ENCODE measurements around the gene CBX8.

The CBX8 gene

GRCh38 chr17:79834565-79835469 lies 37.9 kb upstream of the CBX8 start:
- no peak for DNase-seq

DNA sequence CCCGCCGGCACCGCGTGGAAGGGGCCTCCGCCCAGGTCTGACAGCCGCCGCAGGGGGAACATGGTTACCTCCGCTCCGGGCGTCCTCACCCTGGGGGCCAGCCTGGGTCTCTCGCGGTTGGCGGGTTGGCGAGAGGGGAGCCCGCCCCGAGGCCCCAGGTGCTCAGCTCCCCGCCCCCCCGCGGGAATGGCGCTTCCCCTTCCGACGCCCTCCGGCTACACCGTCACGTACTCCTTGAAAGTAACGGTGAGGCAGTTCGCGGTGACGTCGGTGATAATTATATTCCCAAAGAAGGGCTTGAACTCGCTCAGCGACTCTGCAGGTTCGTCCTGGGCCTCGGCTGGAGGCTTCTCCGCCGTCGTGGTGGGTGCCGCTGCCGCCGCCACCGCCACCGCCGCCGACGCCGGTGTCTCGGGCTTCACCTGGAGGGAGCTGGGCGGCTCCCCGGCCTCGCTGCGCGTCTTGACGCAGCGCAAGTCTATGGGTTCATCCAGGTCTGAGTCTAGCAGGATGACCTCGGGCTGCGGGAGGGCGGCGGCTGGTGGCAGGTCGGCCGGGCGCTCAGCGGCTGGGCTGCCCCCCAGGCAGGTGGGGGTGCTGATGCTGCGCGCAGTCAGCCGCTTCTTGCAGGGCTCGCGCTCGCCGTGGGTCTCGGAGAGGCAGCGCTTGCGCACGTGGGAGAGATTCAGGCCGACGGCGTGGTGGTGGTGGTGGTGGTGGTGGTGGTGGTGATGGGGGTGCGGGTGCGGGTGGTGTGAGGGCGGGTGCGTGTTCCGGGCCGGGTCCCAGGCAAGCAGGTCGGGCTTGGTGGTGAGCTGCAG lies 37.1 kb upstream of the CBX8 start:
- no peak for DNase-seq

- no peak for DNase-seq
These were observed 36.2 kb upstream of the CBX8 start for GRCh38 chr17:79833110-79833450.

DNA sequence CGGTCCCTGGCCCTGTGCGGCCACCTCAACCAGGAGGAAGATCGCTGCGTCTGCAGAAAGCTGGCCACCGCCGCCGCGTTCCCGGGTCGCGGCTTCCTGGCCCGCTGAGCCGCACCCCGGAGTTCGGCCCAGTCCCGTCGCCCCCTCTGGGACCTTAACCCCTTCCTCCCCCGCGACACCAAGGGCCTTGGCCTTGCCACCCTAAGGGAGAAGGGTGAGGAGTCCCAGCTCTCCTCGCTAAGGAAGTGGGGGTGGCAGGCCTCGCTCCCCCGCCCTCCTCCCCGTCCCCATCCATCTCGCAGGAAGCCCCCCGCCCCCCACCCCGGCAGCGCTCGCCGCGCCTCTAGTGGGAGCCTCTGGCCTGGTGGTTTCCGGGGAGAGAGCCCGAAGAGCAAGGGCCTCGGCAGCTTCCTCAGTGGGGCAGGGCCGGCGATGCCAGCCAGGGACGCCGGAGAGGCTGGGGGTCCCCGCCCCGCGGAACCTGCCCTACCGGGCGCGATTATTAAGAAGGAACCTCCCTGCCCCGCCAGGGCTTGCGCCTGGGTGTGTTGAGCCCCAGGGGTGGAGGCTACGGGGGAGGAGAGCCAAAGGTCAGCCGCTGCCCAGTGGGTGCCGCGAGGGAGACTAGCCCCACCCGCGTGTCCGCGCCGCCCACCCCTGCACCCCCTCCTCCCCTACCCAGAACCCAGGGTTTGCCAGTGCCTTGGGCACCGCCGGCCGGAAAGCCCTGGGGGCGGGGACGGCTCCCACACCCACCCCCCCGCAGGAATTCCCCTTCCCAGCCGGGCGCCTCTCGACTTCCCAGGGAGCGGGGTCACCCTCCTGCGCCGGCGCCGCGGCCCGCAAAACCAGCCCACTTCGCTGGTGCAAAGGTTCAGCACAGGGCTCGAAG lies 35.6 kb upstream of the CBX8 start:
- no peak for DNase-seq

DNA sequence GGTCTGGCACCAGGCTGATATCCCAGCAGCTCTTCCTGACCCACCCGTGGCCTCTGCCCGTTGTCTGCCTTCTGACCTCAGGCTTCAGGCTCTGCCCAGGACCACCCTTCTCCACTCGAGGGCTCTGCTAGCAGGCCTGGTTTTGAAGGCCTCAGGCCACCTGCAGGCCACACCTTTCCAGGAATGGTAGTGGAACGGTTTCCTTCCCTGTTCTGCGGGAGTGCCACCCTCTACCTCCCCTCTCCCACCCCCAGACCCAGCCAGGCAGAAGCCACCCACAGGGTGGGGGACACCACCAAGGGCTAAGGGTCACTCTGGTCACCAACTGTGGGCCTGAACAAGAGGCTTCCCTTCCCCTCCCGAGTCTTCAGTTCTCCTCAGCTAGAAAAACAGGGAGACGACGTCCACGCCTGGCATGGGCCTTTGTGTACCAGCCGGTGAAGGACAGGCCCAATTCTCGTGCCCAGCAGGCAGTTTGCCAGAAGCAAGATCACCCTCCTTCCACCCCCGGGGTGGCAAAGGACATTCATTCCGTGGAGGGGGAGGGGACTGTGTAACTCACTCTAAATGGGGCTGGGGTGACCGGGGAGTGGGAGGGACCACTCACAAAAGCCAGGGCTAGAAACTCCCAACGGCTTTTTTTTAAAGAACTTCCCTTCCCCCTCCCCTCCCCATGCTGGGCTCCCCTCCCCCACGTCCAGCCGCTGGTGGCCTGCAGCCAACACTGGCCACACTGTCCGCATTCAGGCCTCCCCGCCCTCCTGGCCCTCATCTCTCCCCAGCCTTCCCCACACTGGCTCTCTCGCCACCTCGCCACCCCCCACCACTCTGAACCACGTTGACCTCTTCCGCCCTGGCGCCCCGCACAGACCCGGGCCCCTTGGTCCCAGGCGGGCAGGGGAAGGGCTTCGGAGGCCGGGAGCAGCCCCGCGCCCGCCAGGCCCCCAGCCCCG lies 34.7 kb upstream of the CBX8 start:
- DNase-seq, result no peak

GRCh38 chr17:79830763-79831264 lies 33.9 kb upstream of the CBX8 start:
- no peak for DNase-seq

DNA sequence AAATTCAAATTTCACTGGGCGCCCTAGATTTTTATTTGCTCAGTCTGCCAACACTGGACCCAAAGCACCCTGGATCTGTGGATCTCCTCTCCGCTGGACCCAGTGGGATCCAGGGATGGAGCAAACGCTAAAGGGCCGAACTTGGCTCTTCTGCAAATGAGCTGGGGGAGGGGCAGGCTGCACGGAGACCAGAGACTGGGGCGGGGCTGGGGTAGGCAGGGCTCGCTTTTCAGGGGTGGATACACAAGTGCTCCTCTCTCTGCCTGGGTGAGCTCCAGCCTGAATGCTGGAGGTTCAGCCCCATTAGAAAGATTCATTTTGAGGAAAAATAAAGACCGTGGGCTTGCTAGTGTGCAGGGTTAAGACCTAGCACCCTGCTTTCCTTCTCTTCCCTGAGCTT lies 33.4 kb upstream of the CBX8 start:
- no peak for DNase-seq

DNA sequence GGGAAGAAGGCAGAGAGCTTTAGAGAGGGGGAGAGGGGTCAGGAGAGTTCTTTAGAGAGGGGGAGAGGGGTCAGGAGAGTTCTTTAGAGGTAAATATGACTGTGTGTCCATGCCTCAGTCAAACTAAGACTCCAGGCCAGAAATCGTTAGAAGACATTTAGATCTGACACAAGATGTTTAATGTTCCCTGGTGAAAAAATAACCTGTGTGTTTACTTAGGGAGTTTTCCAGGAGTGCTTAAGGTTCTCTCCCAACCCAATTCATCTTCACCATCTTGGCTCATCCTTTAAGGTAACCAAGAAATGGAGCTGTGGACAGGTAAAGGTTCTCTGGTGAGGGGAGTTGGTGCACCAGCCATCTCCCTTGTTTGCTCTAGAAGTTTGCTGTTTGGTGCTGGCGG lies 32.6 kb upstream of the CBX8 start:
- DNase-seq, result no peak

DNA sequence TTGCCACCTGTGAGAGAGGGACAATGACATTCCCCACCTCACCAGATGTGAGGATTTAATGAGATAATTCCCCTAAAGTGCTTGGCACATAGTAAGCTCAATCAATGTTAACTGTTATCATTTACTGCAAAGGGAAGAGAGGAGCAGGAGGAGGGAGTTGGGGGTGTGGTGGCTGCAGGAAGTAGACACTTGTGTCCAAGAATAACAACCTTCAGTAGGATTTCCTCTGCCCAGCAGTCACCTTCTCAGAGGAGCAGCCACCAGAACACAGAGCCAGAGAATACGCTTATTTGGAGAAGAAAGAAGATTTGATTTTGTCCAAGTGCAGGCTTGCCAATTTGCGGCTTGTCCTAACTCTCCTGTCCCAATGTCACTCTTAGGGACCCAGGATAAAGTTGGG lies 32.1 kb upstream of the CBX8 start:
- no peak for DNase-seq

GRCh38 chr17:79826841-79827578 lies 30.1 kb upstream of the CBX8 start:
- DNase-seq, result no peak

DNA sequence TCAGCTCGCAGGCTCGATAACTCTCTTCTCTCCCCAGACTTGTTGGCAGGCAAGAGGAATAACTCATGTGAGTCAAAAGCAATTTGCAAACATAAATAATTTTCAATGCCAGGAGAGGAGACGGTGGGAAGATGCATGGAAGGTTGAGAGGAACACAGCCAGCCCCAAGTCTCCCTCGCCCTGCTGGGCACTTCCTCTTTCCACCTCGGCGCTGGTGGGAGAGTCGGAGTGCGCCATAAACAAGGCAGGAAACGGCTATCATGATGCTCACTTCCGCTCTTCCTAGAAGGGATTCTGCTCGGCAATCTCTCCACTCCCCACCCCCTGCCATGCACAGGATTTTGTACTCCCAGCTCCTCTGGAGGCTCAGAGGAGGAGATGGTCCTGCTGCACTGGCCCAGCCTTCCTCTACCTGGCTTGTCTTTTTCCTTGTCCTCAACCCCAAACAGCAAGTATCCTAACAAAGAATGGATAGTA lies 29.4 kb upstream of the CBX8 start:
- DNase-seq, result no peak

- DNase-seq, result no peak
These were observed 28.7 kb upstream of the CBX8 start for GRCh38 chr17:79825580-79825921.

DNA sequence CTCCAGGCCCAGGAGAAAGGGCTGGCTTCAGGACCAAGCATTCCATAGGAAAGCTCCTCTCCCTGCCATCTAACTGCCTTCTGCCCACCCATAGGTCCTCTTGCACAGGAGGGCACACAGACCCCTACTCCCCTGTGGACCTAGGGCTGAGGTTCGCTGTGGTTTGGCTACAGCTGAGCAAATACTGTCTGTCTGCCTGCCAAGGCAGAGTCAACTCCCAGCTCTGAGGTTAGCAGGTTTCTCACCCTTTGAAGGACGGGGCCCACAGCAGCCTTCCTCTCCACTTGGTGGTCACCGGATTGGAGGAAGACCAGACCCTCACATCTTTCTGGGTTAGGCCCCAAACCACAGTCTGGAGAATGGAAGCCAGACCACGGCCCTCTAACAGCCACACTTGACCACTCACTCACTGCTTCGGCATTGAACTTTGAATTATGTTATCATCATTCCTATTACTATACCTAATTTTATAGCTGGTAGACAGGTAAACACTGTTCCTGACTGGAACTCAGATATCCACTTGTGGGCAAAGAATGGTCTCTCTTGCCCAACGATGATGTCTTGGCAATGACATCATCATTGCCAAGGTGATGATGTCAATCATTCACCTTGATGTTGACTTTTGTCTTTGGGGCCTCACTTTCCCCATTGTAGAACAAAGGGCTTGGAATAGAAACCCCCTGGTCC lies 28.2 kb upstream of the CBX8 start:
- DNase-seq, result no peak

GRCh38 chr17:79824234-79824633 lies 27.4 kb upstream of the CBX8 start:
- no peak for DNase-seq

DNA sequence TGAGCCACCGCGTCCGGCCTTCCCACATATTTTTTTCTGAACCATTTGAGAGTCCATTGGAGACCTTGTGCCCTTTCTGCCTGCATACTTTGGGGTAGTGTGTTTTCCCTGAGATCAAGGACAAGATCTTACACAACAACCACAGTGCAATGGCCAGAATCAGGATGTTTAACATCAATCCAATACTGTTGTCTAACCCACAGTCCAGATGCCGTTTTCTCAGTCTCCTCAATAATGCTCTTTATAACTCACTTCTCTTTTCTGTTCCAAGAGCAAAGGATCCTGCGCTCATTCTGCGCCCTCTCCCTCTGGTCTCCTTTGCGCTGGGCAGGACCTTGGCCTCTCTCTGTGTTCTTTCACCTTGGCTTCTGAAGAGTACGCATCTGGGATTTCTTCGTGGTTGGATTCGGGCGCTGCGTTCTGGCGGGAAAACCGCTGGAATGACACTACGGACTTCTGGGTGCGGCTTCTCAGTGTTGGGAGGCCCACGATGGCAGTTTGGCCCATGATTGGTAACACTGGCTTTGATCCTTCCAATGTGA lies 25.8 kb upstream of the CBX8 start:
- DNase-seq, result no peak

GRCh38 chr17:79821331-79822095 lies 24.6 kb upstream of the CBX8 start:
- no peak for DNase-seq

GRCh38 chr17:79820959-79821330 lies 24.1 kb upstream of the CBX8 start:
- no peak for DNase-seq

DNA sequence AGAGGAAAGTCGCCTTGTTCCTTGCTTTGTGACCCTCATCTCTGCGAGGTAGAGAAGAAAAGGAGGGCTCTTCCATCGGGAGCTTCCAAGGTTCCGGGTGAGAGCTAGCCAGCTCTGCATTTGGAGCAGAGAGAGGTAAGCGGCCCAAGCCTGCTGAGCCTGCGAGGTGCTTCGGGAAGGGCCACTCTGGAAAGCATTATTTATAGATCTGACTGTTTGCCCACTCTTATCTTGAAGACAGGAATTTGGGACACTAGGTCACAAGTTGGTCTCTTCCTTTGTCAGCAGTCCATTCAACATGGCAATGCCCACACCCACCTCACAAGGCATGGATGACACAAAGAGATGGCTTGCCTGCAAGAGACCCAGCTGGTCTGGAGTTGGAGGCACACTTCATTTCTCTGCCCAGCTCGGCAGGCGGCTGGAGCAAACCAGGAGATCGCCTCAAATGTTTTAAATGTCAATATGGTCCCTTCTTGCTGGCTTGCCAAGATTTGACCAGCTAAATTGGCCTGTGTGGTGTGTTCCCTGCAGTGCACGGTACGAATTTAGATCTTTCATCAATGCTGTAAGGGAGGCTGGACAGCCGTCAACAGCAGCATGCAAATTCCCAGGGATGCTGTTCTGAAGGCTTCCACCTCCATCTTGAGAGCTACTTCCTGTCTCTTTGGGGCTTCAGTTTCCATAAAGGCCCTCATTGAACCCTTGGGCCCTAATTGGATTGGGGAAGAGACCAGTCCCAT lies 22.8 kb upstream of the CBX8 start:
- no peak for DNase-seq

DNA sequence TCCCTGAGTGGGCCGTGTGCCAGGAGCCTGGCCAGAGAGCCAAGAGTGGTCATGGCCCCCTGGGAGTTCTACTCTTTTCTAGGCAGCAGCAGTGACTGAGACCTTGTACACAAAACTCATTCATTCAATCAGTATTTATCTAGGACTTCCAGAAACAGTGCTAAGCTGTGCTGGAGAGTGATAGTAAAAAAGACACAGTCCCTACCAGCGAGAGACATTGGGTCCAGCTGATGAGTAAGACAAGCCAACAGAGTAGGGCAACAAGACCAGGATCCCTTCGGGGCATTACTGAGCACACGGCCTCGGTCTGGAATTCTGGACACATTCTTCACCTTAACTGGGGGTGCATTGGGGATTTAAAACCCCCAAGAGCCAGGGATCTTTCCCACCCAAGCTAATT lies 22.2 kb upstream of the CBX8 start:
- no peak for DNase-seq
